Measurements from ENCODE around the gene CORO1C.
"Not testable (repeated sequence)": the region's sequence is repeated elsewhere in the genome, so short reads cannot be mapped to it uniquely, and the experiment has no call there.

The CORO1C gene

DNA sequence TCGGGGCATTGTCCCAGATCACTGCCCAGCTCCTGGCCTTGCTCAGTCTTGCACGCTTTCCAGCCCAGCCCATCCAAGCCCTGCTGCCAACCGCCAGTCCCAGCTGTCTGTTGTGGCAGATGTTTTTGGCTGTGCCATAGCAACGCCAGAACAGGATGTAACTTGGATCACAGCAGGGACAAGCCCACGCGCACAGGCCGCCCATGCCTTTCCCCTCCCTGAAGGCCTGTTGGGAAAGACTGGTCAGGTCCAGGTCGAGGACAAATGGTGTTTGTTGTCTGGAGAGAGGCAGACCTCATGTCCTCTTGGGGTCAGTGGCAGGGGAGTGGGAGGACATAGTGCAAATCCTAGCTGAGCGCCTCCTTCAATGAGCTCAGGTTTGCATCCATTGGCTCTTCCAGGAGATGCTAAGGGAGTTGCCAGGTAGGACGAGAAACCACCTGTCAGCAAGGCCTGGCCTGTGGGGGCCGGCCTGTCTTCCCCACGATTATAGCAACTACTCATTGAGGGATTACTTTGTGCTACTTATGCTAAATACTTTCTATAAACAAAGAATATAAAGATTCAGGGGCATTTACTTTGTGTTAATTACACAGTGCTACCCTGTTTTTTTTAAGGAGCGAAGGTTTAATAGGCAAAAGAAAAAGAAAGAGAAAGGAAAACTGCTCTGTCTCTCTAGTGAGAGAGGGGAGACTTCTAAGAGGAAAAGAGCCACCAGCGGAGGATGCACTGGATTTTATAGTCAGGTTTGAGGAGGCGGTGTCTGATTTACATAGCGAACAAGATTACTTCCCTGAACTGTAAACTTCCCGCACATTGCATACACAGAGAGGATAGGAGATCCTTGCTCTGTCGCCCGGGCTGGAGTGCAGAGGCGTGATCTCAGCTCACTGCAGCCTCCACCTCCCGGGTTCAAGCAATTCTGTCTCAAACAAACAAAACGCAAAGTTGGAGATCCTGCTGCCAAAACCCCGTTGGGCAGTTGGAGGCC, 42.8 kb upstream of the CORO1C start:
- Histone ChIP-seq H3K9ac (no peak overlapping the region), H3K27me3 (ENCODE audit: control insufficient read depth, insufficient read depth, low read length) (no peaks in the 10 kb centered on the region), H2AFZ (no peak overlapping the region), H3K9me3 (ENCODE audit: control insufficient read depth, low read length) (no peaks in the 10 kb centered on the region), H3K79me2 (no peaks in the 10 kb centered on the region), H3K27ac (no peak overlapping the region), H3K36me3 (ENCODE audit: control insufficient read depth, insufficient read depth, low read length) (no peaks in the 10 kb centered on the region), H3K4me1 (no peaks in the 10 kb centered on the region), H3K4me2 (ENCODE audit: low read length) (no peak overlapping the region), H3K4me3 (ENCODE audit: low read depth, low read length) (no peak overlapping the region)
- TF ChIP-seq CTCF (IDR thresholded peaks at IDR 0.05): no peak

- Histone ChIP-seq H3K36me3 (ENCODE audit: control insufficient read depth, insufficient read depth, low read length) (no peaks in the 10 kb centered on the region), H3K79me2 (no peaks in the 10 kb centered on the region), H3K27ac (no peak overlapping the region), H2AFZ (no peak overlapping the region), H3K9ac (no peak overlapping the region), H3K9me3 (ENCODE audit: control insufficient read depth, low read length) (no peaks in the 10 kb centered on the region), H3K4me3 (ENCODE audit: low read depth, low read length) (no peak overlapping the region), H3K4me2 (ENCODE audit: low read length) (no peak overlapping the region), H3K4me1 (peaks cover 2% of the 10 kb centered on the region), H3K27me3 (ENCODE audit: control insufficient read depth, insufficient read depth, low read length) (no peaks in the 10 kb centered on the region)
- TF ChIP-seq CTCF (IDR thresholded peaks at IDR 0.05): no peak
Measured at GRCh38 chr12:108772891-108773797, 41.8 kb upstream of the CORO1C start.

DNA sequence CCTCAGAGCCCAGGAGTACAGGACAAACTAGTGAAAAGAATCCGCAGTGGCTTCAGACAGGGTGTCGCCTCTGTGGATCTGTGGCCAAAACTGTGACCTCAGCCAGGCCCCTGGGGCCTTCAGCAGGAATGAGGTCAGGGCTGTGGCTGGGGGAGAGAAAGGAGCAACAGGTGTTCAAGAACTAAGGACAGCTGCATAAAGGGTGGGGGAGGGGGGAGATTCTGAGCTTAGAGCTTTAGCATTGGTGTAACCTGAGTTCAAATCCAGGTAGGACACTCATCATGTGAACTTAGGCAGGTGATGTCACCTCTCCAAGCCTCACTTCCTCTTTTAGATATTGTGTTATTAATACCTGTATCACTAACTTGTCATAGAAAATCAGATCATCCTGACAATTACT, 40.9 kb upstream of the CORO1C start:
- no peaks in the 10 kb centered on the region for H3K79me2 ChIP-seq
- no peak overlapping the region for H3K27ac ChIP-seq
- H3K27me3 ChIP-seq (ENCODE audit: control insufficient read depth, insufficient read depth, low read length): no peaks in the 10 kb centered on the region
- no peak overlapping the region for H3K4me2 ChIP-seq (ENCODE audit: low read length)
- no peaks in the 10 kb centered on the region for H3K9me3 ChIP-seq (ENCODE audit: control insufficient read depth, low read length)
- peaks cover 3% of the 10 kb centered on the region for H3K4me1 ChIP-seq
- H3K9ac ChIP-seq: no peak overlapping the region
- no peak for TF ChIP-seq CTCF (IDR thresholded peaks at IDR 0.05)
- H2AFZ ChIP-seq: no peak overlapping the region
- no peak overlapping the region for H3K4me3 ChIP-seq (ENCODE audit: low read depth, low read length)
- H3K36me3 ChIP-seq (ENCODE audit: control insufficient read depth, insufficient read depth, low read length): no peaks in the 10 kb centered on the region

- not testable (repeated sequence) for H3K9ac ChIP-seq; H3K4me1 ChIP-seq; H3K36me3 ChIP-seq (ENCODE audit: control insufficient read depth, insufficient read depth, low read length); H3K4me3 ChIP-seq (ENCODE audit: low read depth, low read length); H3K27ac ChIP-seq; H2AFZ ChIP-seq; H3K9me3 ChIP-seq (ENCODE audit: control insufficient read depth, low read length); H3K27me3 ChIP-seq (ENCODE audit: control insufficient read depth, insufficient read depth, low read length); H3K4me2 ChIP-seq (ENCODE audit: low read length); H3K79me2 ChIP-seq
Measured at GRCh38 chr12:108771835-108772234, 40.5 kb upstream of the CORO1C start.

GRCh38 chr12:108770963-108771362, 39.6 kb upstream of the CORO1C start:
- Histone ChIP-seq H3K27ac (no peak overlapping the region), H3K27me3 (ENCODE audit: control insufficient read depth, insufficient read depth, low read length) (no peaks in the 10 kb centered on the region), H3K36me3 (ENCODE audit: control insufficient read depth, insufficient read depth, low read length) (no peaks in the 10 kb centered on the region), H3K4me1 (peaks cover 3% of the 10 kb centered on the region), H3K9ac (no peak overlapping the region), H3K4me3 (ENCODE audit: low read depth, low read length) (no peak overlapping the region), H3K79me2 (no peaks in the 10 kb centered on the region), H3K9me3 (ENCODE audit: control insufficient read depth, low read length) (no peaks in the 10 kb centered on the region), H3K4me2 (ENCODE audit: low read length) (no peak overlapping the region), H2AFZ (no peak overlapping the region)
- TF ChIP-seq CTCF (IDR thresholded peaks at IDR 0.05): no peak

Data from parathyroid adenoma (tissue), 2 donors.